HG02642 (cell line): ENCODE data around the gene CCDC3.

Experiments
- ATAC-seq: cut with Tn5 transposase; IDR thresholded peaks from one replicate; pipeline ENCODE4 v1.9.1; 2021; ENCODE audit warnings: mild to moderate bottlenecking; ENCODE audit not compliant: unreplicated experiment, poor library complexity

The CCDC3 gene

GRCh38 chr10:12965571-12965970 lies 35.9 kb downstream of the CCDC3 start:
- no peak for ATAC-seq

- ATAC-seq, result no peak
Measured at GRCh38 chr10:12962556-12962955, 39.0 kb downstream of the CCDC3 start.

- no peak for ATAC-seq
Measured at GRCh38 chr10:12961416-12962205, 39.9 kb downstream of the CCDC3 start.

GRCh38 chr10:12960941-12961340 lies 40.6 kb downstream of the CCDC3 start:
- ATAC-seq, result no peak

DNA sequence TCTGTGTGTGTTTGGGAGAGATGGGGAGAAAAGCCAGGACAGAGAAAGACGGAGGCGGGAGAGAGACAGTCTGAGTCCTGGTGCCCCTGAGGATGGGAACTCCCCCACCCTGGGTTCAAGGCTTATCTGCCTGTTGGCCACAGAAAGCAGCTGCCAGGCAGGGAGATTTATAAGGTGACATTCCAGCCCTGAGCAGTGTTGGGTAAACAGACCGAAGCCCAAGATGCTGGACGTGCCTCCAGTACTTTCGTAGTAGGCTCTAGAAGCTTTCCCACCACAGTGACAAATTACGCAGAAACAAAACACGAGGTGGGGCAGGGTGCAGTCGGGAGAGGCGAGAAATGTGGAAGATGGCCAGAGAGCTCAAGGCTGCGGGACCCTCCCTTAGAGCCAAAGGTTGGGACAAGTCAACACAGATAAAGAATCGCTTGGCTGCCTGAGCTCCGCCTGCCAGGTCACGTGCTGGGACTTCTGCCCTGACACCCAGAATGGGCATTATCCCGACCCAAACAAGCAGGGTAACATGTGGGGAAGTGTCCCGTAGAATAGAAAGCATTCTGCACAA lies 41.1 kb downstream of the CCDC3 start:
- ATAC-seq, result no peak

GRCh38 chr10:12958546-12959110 lies 42.9 kb downstream of the CCDC3 start:
- no peak for ATAC-seq

- no peak for ATAC-seq
Measured at GRCh38 chr10:12957081-12957480, 44.4 kb downstream of the CCDC3 start.

DNA sequence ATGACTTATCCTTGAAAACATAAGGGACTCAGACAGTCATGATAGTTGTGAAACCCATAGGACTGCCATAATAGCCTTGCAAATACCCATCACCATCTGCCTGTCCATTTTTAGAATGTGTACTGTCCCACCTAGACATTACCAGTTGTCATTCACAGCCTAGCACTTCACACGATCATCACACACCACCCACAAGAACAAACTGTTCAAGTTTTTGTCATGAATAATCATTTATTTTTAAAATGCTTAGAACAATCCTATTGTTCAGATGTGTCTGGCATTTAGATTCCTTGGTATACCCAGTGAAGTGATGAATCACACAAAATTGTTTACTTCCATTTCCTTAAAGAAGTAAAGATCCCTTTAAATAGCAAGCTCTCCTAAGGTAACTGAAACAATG lies 46.6 kb downstream of the CCDC3 start:
- no peak for ATAC-seq

GRCh38 chr10:12950583-12951128 lies 50.9 kb downstream of the CCDC3 start:
- no peak for ATAC-seq

DNA sequence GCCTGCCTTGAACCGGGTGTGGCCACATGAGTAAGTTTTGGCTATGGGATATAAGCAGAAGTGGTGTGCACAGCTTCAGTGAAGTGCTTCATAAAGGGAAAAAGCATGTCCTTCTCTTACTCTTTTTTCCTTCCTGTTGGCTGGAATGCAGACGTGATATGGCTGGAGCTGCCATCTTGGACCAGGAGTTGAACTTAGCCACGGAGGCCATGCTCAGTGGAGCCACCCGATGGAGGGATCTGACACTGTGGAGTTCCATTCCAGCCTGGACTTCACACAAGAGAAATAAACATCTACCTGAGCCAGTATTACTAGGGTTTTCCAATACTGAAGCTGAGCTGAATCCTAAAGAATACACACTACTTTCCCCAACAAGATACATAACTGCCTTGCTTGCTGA lies 52.3 kb downstream of the CCDC3 start:
- no peak for ATAC-seq

GRCh38 chr10:12947741-12948140 lies 53.8 kb downstream of the CCDC3 start:
- no peak for ATAC-seq

DNA sequence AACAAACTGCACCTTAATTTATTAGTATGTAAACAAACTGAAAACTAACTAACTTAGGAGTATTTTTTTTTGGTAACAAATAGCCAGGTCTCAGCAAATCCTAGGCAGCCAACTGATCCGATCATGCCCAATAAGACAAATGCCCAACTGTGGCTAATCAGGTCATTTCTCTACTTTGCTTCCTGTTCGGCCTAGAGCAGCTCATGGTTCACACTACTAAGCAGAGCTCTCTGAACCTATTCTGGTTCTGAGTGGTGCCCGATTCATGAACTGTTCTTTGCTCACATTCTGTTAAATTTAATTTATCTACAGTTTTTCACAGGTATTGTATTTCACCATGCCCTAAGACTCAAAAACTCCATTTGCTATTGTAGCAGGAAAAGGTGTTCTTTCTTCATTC lies 55.1 kb downstream of the CCDC3 start:
- ATAC-seq, result no peak

GRCh38 chr10:12945690-12946359 lies 55.7 kb downstream of the CCDC3 start:
- no peak for ATAC-seq

DNA sequence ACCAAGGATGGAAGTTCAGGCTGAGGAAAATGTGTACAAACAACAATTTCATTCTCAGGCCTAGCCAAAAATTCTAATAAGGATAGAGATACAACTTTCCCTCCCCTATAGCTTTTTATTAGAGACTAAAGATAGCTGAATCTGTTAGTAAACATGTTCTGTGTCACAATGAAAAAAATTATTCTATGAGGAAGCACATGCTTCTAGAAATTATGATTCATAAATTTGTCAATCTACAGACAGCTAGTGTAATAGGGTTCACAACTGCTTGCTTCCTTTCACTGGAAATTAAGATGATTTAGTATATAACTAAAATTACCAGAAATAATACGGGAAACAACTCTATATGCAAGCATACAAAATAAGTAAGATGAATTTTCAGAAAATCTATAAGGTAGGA lies 56.6 kb downstream of the CCDC3 start:
- ATAC-seq, result no peak

- no peak for ATAC-seq
Measured at GRCh38 chr10:12943425-12943824, 58.1 kb downstream of the CCDC3 start.

DNA sequence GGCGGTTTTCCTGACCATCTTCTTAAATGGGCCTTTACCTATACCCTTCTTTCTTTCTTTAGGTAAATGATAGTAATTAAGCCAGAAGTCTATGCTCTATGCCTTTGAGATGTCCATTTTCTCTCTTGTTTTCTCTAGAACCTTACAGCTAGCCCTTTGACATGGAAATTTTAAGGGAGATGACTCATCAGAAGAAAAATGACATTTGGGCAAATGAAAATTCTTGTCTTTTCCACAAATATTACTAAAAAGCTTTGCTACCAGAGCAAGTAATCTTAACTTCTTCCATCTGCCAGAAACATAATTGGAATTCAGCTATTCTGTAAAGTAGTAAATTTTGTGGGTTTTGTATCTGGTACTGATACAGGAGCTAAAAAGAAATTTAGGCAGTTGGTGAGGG lies 59.5 kb downstream of the CCDC3 start:
- ATAC-seq, result no peak

DNA sequence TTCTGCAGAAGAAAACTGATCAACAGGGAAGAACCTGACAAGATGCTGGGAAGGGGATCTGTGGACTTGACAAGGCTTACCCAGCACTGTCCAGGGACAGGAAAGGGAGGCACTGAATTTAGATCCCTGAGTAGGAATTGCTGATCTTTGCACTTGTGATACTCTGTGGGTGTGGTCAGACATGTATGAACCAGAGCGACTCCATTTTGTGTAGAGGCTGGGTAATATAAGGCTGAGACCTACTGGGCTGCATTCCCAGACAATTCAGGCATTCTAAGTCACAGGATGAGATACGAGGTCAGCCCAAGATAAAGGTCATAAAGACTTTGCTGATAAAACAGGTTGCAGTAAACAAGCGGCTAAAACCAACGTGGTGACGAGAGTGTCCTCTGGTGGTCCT lies 60.7 kb downstream of the CCDC3 start:
- no peak for ATAC-seq

DNA sequence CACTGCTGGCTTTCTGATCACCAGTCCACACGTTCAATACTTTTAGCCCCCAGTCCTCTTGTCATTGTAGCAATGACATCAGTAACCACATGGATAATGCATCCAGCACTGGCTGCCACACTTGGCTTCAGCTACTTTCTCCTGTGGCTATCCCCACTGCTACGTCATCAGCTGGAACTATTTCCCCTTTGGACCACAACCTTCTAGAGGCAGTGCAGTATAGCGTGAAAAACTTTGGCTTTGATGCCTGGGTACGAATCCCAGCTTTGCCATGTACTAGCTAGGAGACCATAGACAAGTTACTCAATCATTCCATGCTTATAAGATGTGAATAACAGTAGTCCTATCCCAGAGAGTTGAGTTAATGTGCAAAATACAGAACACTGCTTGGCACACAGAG lies 63.2 kb downstream of the CCDC3 start:
- ATAC-seq, result no peak

DNA sequence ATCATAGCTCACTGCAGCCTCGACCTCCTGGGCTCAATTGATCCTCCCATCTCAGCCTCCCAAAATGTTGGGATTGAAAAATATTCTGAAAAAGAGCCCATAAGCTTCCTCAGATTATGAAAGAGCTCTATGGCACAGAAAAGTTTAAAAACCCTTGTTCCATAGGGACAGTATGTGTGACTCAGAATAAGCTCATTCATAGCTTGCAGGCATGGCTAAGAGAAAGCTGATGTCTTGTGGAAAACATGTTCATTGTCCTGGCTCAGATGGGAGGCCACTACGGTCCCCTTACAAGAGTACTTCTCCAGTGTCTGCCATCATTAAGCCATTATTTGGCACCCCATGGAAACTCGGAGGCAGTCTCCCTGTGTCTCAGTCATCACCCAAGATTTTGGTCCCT lies 64.0 kb downstream of the CCDC3 start:
- ATAC-seq, result no peak

- ATAC-seq, result no peak
Measured at GRCh38 chr10:12934777-12935176, 66.7 kb downstream of the CCDC3 start.

GRCh38 chr10:12929381-12929780 lies 72.1 kb downstream of the CCDC3 start:
- no peak for ATAC-seq
